Activated CD4-positive, alpha-beta T cell treated with anti-CD3 and anti-CD28 coated beads for 24 hours (primary cell): ENCODE data around the gene SH2D1A.

Experiments used
- DNase-seq, 2 donors: peaks; one replicate each; pipeline ENCODE4 v3.0.0-alpha.2; 2020; ENCODE audit warnings: low read depth in 2 of 2

SH2D1A gene

DNA sequence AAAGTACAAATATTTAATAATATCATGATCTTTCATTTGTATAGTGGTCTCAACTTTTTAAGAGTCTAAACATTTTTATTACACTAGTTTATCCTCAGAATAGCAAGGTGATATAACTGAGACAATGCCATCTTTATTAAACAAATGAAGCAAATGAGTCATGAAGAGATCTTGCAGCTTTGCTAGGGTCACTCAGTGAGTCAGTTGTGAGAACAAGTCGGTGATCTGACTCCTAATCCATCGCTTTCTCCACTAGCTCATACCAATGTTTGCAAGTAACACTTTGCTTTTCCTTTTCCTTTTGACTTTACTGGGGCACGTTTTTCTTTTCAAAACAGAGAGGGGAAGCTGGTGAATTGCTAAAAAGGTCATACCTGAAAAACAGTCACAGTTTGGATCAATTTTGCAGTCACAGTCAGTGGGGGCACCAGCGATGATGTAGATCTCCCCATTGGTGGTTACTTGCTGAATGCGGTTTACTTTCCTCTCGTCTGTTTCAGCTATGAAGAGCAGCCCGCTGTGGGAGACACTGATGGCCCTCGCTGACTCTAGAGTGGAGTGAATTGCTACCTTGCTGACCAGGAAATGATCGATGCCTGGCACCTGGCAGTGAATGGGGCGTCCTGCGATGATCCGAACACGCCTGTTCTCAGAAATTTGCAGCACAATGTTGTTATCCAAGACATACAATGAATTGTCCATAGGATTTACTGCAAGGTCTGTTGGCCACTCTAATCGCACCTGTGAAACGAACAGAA is 75.7 kb downstream of the SH2D1A start:
- DNase-seq: no peak
